NCI-H2107 treated with DMSO at 0.1 percent for 48 hours (cell line): ENCODE measurements around the gene PPP1R7.

Experiments
- DNase-seq: peaks from one replicate; lab custom pipeline; 2025; ENCODE audit not compliant: unreplicated experiment; lab: John Stamatoyannopoulos, UW

The PPP1R7 gene

GRCh38 chr2:241161646-241162281 lies 11.5 kb downstream of the PPP1R7 start:
- no peak for DNase-seq

- DNase-seq: no peak
These were observed 13.4 kb downstream of the PPP1R7 start for GRCh38 chr2:241163601-241164118.

- no peak for DNase-seq
These were observed 18.1 kb downstream of the PPP1R7 start for GRCh38 chr2:241168366-241168765.

GRCh38 chr2:241173557-241173956 lies 23.3 kb downstream of the PPP1R7 start:
- no peak for DNase-seq

GRCh38 chr2:241177526-241178334 lies 27.5 kb downstream of the PPP1R7 start:
- DNase-seq: no peak

- no peak for DNase-seq
These were observed 28.7 kb downstream of the PPP1R7 start for GRCh38 chr2:241178961-241179360.

- no peak for DNase-seq
These were observed 29.6 kb downstream of the PPP1R7 start for GRCh38 chr2:241179899-241180298.

- no peak for DNase-seq
These were observed 30.2 kb downstream of the PPP1R7 start for GRCh38 chr2:241180495-241180894.

- no peak for DNase-seq
These were observed 31.9 kb downstream of the PPP1R7 start for GRCh38 chr2:241182126-241182525.

GRCh38 chr2:241182531-241183133 lies 32.4 kb downstream of the PPP1R7 start:
- DNase-seq: no peak

- no peak for DNase-seq
These were observed 33.0 kb downstream of the PPP1R7 start for GRCh38 chr2:241183221-241183620.

GRCh38 chr2:241184901-241185300 lies 34.6 kb downstream of the PPP1R7 start:
- no peak for DNase-seq

GRCh38 chr2:241185961-241186360 lies 35.7 kb downstream of the PPP1R7 start:
- DNase-seq: no peak

- no peak for DNase-seq
These were observed 37.0 kb downstream of the PPP1R7 start for GRCh38 chr2:241187101-241187917.

GRCh38 chr2:241187918-241188234 lies 37.6 kb downstream of the PPP1R7 start:
- no peak for DNase-seq

GRCh38 chr2:241188361-241189092 lies 38.3 kb downstream of the PPP1R7 start, which contains the start of gene ANO7:
Gene ANO7 (plus strand): TSS chr2:241188677. CDS start chr2:241190064, 1,387 bp downstream.
- no peak for DNase-seq

GRCh38 chr2:241189093-241189855 lies 39.0 kb downstream of the PPP1R7 start:
- DNase-seq: no peak

- no peak for DNase-seq
These were observed 39.6 kb downstream of the PPP1R7 start for GRCh38 chr2:241189856-241190201.

GRCh38 chr2:241190291-241190981 lies 40.2 kb downstream of the PPP1R7 start:
- no peak for DNase-seq
